Esophagus squamous epithelium (tissue), 5 donors: Measurements from ENCODE around the gene ZNF521. TPM values are rescaled to one million over a fixed set of nuclear protein-coding genes. Genes with fewer than 3 reads are reported as not detected.

ENCODE experiments used
- DNase-seq: peaks from one replicate; lab custom pipeline; 2025; lab: John Stamatoyannopoulos, UW
- H3K27ac ChIP-seq, 4 donors: fragments of 200-600 bp; sonication (generic); one replicate each; pipeline ENCODE4 v1.5.1; 2016 to 2019; ENCODE audit warnings: mild to moderate bottlenecking in 1 of 4
- H3K27me3 ChIP-seq, 4 donors: fragments of 200-600 bp; sonication (generic); 1 replicate in 3 of 4; 2 replicates in 1 of 4; pipeline versions ENCODE4 v1.5.1 to v1.6.0; 2017 to 2021; ENCODE audit warnings: antibody characterized with exemption in 1 of 4
- H3K36me3 ChIP-seq, 3 donors: fragments of 200-600 bp; sonication (generic); one replicate each; pipeline ENCODE4 v1.5.1; 2016 to 2019
- H3K4me1 ChIP-seq, 3 donors: fragments of 200-600 bp; sonication (generic); one replicate each; pipeline ENCODE4 v1.5.1; 2017 to 2019
- H3K4me3 ChIP-seq, 4 donors: fragments of 200-600 bp; sonication (generic); 1 replicate in 3 of 4; 2 replicates in 1 of 4; pipeline ENCODE4 v1.5.1; 2016 to 2019; ENCODE audit warnings: mild to moderate bottlenecking in 2 of 4, moderate library complexity in 1 of 4
- H3K9me3 ChIP-seq, 3 donors: fragments of 200-600 bp; sonication (generic); one replicate each; pipeline ENCODE4 v1.5.1; 2016 to 2019
- CTCF ChIP-seq, 6 experiments: fragments of 450-650 bp in 4 of 6; fragments of 200-600 bp in 2 of 6; sonication (generic) in 2 of 6; IDR thresholded peaks; one replicate each; pipeline ENCODE4 v1.5.1; 2016 to 2019; ENCODE audit warnings: antibody characterized with exemption in 6 of 6, mild to moderate bottlenecking in 4 of 6, moderate library complexity in 4 of 6
- POLR2A ChIP-seq, 4 donors: fragments of 450-650 bp; IDR thresholded peaks; one replicate each; pipeline ENCODE4 v1.6.1; 2017; ENCODE audit warnings: antibody characterized with exemption in 4 of 4, mild to moderate bottlenecking in 4 of 4, moderate library complexity in 3 of 4
- WGBS, 2 donors: methylation state at CpG; one replicate each; pipeline ENCODE4 v1.1.5; 2018; 5-methylcytosine and 5-hydroxymethylcytosine counted together
- intact Hi-C: fragments of 100-400 bp; cut with DNase I; formaldehyde crosslinking; loops from one replicate; pipeline ENCODE4 v1.15.0; 2022
- total RNA-seq, 4 donors: library from RNA; depleted of rRNA; stranded (reverse); fragments of >200 nt; gene quantifications; one replicate each; pipeline ENCODE4 v1.1.0, GENCODE V29; 2016
- donor health status: DM: yes; HTN: yes; CAD: no.

ZNF521 gene
- total RNA-seq, 4 donors from 2014 or later, result 0.68 to 11.3 (median 4.7) TPM

GRCh38 chr18:25136416-25137196, 215.4 kb downstream of the ZNF521 start:
- Histone ChIP-seq H3K36me3 (no peaks in the 10 kb centered on the region), H3K9me3 (no peaks in the 10 kb centered on the region), H3K4me3 (no peak overlapping the region), H3K4me1 (peaks cover 0 to 8% (median 0%) of the 10 kb centered on the region in 3 donors), H3K27ac (no peak overlapping the region), H3K27me3 (no peaks in the 10 kb centered on the region)
- no peak for DNase-seq
- TF ChIP-seq CTCF (IDR thresholded peaks at IDR 0.05), result no peak
- no peak for TF ChIP-seq POLR2A (IDR thresholded peaks at IDR 0.05)
- intact Hi-C loops, result no loop called here
- WGBS, 2 donors, result 67 to 70% methylated on average over 9 of the region's 9 CpGs

GRCh38 chr18:25134861-25135260, 217.1 kb downstream of the ZNF521 start:
- peaks cover 0 to 8% (median 0%) of the 10 kb centered on the region in 3 donors for H3K4me1 ChIP-seq
- TF ChIP-seq CTCF (IDR thresholded peaks at IDR 0.05), result no peak
- no peak for TF ChIP-seq POLR2A (IDR thresholded peaks at IDR 0.05)
- peak overlapping the region in 1 of 4 donors; percentile 10 for H3K27ac ChIP-seq
- intact Hi-C loops, result no loop called here
- WGBS, 2 donors, result 71 to 73% methylated on average over 2 of the region's 2 CpGs
- no peaks in the 10 kb centered on the region for H3K36me3 ChIP-seq
- no peaks in the 10 kb centered on the region for H3K27me3 ChIP-seq
- H3K9me3 ChIP-seq, result no peaks in the 10 kb centered on the region
- no peak overlapping the region for H3K4me3 ChIP-seq
- DNase-seq, result no peak

GRCh38 chr18:25133879-25134278, 218.1 kb downstream of the ZNF521 start:
- Histone ChIP-seq H3K36me3 (no peaks in the 10 kb centered on the region), H3K4me3 (no peak overlapping the region), H3K27me3 (no peaks in the 10 kb centered on the region), H3K27ac (no peak overlapping the region), H3K4me1 (peaks cover 0 to 8% (median 0%) of the 10 kb centered on the region in 3 donors), H3K9me3 (no peaks in the 10 kb centered on the region)
- intact Hi-C loops, result no loop called here
- DNase-seq, result no peak
- TF ChIP-seq CTCF (IDR thresholded peaks at IDR 0.05), result no peak
- no peak for TF ChIP-seq POLR2A (IDR thresholded peaks at IDR 0.05)
- 61 to 74% methylated on average over 2 of the region's 2 CpGs for WGBS, 2 donors

GRCh38 chr18:25132786-25133496, 219.0 kb downstream of the ZNF521 start:
- no peaks in the 10 kb centered on the region for H3K27me3 ChIP-seq
- WGBS, 2 donors, result 89 to 94% methylated on average over 9 to 10 of the region's 10 CpGs
- TF ChIP-seq CTCF (IDR thresholded peaks at IDR 0.05) (no peak), POLR2A (IDR thresholded peaks at IDR 0.05) (no peak)
- no peaks in the 10 kb centered on the region for H3K9me3 ChIP-seq
- no peak overlapping the region for H3K4me3 ChIP-seq
- DNase-seq, result no peak
- H3K4me1 ChIP-seq, result peaks cover 0 to 8% (median 0%) of the 10 kb centered on the region in 3 donors
- intact Hi-C loops, result no loop called here
- no peak overlapping the region for H3K27ac ChIP-seq
- H3K36me3 ChIP-seq, result no peaks in the 10 kb centered on the region

GRCh38 chr18:25126751-25127150, 225.2 kb downstream of the ZNF521 start:
- intact Hi-C loops, result no loop called here
- 75 to 90% methylated on average over 1 of the region's 1 CpG for WGBS, 2 donors
- Histone ChIP-seq H3K4me3 (no peak overlapping the region), H3K27ac (no peak overlapping the region), H3K36me3 (no peaks in the 10 kb centered on the region), H3K9me3 (no peaks in the 10 kb centered on the region), H3K4me1 (no peaks in the 10 kb centered on the region), H3K27me3 (no peaks in the 10 kb centered on the region)
- TF ChIP-seq POLR2A (IDR thresholded peaks at IDR 0.05) (no peak), CTCF (IDR thresholded peaks at IDR 0.05) (no peak)
- no peak for DNase-seq
